MM.1S (cell line): ENCODE measurements around the gene GMIP.

Source experiments
- EZH2 ChIP-seq: fragments of 300-600 bp; sonication (generic); optimal IDR thresholded peaks from 2 replicates; pipeline ENCODE3; 2017; ENCODE audit warnings: low read depth, mild to moderate bottlenecking, antibody characterized with exemption, low read length, mixed read lengths
- TF ChIP-seq, protein P1 (sequence below): fragments of 300-600 bp; sonication (generic); IDR thresholded peaks from 2 replicates; pipeline ENCODE4 v1.5.1; 2016; ENCODE audit warnings: antibody characterized with exemption, low read length, mixed read lengths

DNA sequence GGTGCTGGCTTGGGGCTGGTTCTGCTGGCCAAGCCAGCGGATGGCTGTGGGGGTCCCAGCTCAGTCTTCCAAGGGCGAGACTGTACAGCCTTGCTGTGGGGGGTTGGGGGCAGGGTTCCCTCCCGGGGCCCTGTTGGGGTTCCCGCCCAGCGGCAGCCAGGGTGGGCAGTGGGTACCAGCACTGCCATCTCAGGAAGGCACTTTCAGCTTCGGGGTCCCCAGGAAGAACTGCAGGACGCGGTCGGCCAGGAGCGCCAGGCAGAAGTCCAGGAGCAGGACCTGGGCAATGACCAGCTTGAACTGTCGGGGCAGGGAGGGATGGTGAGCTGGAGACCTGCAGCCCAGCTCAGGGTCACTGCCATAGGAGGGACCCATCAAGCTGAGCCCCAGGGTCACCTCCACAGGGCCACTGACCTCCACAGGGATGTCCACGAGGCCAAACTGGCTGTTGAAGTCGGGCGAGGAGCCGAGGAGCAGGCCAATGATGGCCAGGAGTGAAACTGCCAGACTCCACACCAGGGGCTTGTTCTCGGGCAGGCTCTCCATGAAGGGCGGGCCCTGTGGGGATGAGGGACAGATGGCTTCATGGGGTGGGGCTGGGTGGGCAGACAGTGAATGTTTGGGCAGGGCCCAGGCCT is 1.9 kb upstream of the GMIP start:
- TF ChIP-seq, protein P1, sequence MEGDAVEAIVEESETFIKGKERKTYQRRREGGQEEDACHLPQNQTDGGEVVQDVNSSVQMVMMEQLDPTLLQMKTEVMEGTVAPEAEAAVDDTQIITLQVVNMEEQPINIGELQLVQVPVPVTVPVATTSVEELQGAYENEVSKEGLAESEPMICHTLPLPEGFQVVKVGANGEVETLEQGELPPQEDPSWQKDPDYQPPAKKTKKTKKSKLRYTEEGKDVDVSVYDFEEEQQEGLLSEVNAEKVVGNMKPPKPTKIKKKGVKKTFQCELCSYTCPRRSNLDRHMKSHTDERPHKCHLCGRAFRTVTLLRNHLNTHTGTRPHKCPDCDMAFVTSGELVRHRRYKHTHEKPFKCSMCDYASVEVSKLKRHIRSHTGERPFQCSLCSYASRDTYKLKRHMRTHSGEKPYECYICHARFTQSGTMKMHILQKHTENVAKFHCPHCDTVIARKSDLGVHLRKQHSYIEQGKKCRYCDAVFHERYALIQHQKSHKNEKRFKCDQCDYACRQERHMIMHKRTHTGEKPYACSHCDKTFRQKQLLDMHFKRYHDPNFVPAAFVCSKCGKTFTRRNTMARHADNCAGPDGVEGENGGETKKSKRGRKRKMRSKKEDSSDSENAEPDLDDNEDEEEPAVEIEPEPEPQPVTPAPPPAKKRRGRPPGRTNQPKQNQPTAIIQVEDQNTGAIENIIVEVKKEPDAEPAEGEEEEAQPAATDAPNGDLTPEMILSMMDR = no peak
- TF ChIP-seq EZH2 = no peak
